ENCODE data around the gene SCUBE1. TPM values are rescaled to one million over a fixed set of nuclear protein-coding genes. Genes with fewer than 3 reads are reported as not detected.

Gene SCUBE1
- total and polyA plus RNA-seq, 7 experiments from 2014 or later: 0.11 to 0.27 (median 0.19) TPM; not detected in 4

DNA sequence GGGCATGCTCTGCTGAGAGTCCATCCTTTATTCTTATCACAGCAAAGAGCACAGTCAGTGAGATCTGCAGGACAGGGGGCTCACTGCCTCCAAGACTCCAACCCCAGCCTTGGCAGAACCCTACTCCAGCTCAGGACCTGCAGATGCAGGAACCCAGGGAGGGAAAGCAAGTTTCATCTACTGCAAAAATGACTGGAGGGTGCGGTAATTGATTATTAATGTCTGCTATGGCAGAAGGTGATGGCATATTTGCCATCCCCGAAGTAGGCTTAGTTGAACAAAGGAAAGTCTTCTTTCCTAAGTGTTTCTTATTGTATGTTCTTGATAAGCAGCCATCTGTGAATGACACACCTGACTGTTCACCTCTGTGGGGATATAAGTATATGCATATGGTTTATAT lies 9.2 kb downstream of the SCUBE1 start:
- Mint-ChIP-seq H3K27ac (no peak overlapping the region), H3K9me3 (no peaks in the 10 kb centered on the region), H3K4me1 (peaks cover 0 to 7% (median 0%) of the 10 kb centered on the region in 7 donors), H3K4me3 (no peak overlapping the region), H3K36me3 (no peaks in the 10 kb centered on the region), H3K27me3 (no peaks in the 10 kb centered on the region)
- Histone ChIP-seq H3K36me3 (ENCODE audit: control insufficient read depth in 2 of 3, insufficient read depth in 3 of 3, low read length in 3 of 3) (no peaks in the 10 kb centered on the region), H3K4me3 (ENCODE audit: low read length) (no peak overlapping the region), H3K4me1 (ENCODE audit: control insufficient read depth in 2 of 2, insufficient read depth in 2 of 2, low read length in 2 of 2) (no peaks in the 10 kb centered on the region), H3K27me3 (ENCODE audit: control insufficient read depth in 2 of 2, insufficient read depth in 2 of 2, low read length in 2 of 2) (no peaks in the 10 kb centered on the region), H3K9me3 (ENCODE audit: control insufficient read depth in 2 of 3, low read length in 3 of 3) (no peaks in the 10 kb centered on the region), H3K27ac (ENCODE audit: low read depth, low read length) (no peak overlapping the region)
- no peak for DNase-seq
- ChIA-PET POLR2A (no interaction called here), CTCF (no interaction called here)
- ATAC-seq: no peak
- intact Hi-C loops (cut with micrococcal nuclease): no loop called here

DNA sequence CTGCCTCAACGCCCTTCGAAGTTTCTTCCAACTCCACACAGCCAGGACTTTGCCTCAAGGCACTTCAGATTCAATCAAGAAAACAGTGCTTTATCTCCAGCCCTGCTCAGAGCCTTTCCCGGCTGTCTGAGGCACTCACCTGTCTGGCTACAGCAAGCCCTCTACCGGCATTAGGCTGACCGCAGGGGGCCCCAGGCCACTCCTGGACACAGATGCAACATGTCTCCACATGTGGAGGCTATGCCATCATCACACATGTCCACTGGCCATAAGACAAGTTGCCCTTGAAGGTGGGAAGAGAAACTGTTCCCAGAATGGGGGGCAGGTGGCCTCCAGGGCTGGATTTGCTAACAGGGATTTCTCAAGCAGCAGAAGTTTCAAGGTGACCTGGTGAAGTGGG lies 10.0 kb downstream of the SCUBE1 start:
- POLR2A ChIA-PET: no interaction called here
- intact Hi-C loops (cut with micrococcal nuclease): no loop called here
- CTCF ChIA-PET: interaction anchor here (2.0 kb wide), 1 partner anchor 13 kb away, joined by 6 read pairs; no protein-coding TSS in a partner anchor
- Histone ChIP-seq H3K27ac (ENCODE audit: low read depth, low read length) (no peak overlapping the region), H3K4me3 (ENCODE audit: low read length) (no peak overlapping the region), H3K9me3 (ENCODE audit: control insufficient read depth in 2 of 3, low read length in 3 of 3) (no peaks in the 10 kb centered on the region), H3K4me1 (ENCODE audit: control insufficient read depth in 2 of 2, insufficient read depth in 2 of 2, low read length in 2 of 2) (no peaks in the 10 kb centered on the region), H3K36me3 (ENCODE audit: control insufficient read depth in 2 of 3, insufficient read depth in 3 of 3, low read length in 3 of 3) (no peaks in the 10 kb centered on the region), H3K27me3 (ENCODE audit: control insufficient read depth in 2 of 2, insufficient read depth in 2 of 2, low read length in 2 of 2) (no peaks in the 10 kb centered on the region)
- no peak for DNase-seq
- H3K9me3 Mint-ChIP-seq: no peaks in the 10 kb centered on the region
- H3K36me3 Mint-ChIP-seq: no peaks in the 10 kb centered on the region
- no peak overlapping the region for H3K4me3 Mint-ChIP-seq
- ATAC-seq: no peak
- no peaks in the 10 kb centered on the region for H3K27me3 Mint-ChIP-seq
- no peak overlapping the region for H3K27ac Mint-ChIP-seq
- H3K4me1 Mint-ChIP-seq: peaks cover 0 to 7% (median 0%) of the 10 kb centered on the region in 7 donors

DNA sequence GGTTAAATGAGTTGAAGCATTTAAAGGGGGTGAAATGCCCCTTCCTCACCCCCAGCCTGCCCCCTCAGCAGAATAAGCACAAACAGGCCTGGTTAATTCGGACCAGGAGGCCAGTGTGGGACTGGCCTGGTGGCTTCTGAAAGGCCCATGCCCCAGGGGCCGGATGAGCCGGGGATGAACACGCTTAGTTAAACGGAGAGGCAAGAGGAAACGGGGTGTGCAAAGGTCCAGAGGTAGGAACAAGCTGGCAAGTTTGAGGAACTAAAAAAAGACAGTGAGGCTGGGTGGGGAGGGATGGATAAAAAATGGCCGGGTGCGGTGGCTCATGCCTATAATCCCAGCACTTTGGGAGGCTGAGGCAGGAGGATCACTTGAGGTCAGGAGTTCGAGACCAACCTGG lies 11.5 kb downstream of the SCUBE1 start:
- Histone ChIP-seq H3K36me3 (ENCODE audit: control insufficient read depth in 2 of 3, insufficient read depth in 3 of 3, low read length in 3 of 3) (no peaks in the 10 kb centered on the region), H3K4me3 (ENCODE audit: low read length) (no peak overlapping the region), H3K27ac (ENCODE audit: low read depth, low read length) (no peak overlapping the region), H3K27me3 (ENCODE audit: control insufficient read depth in 2 of 2, insufficient read depth in 2 of 2, low read length in 2 of 2) (no peaks in the 10 kb centered on the region), H3K4me1 (ENCODE audit: control insufficient read depth in 2 of 2, insufficient read depth in 2 of 2, low read length in 2 of 2) (no peaks in the 10 kb centered on the region), H3K9me3 (ENCODE audit: control insufficient read depth in 2 of 3, low read length in 3 of 3) (no peaks in the 10 kb centered on the region)
- H3K27ac Mint-ChIP-seq: no peak overlapping the region
- ChIA-PET POLR2A (no interaction called here), CTCF (interaction anchor here (2.0 kb wide), 1 partner anchor 14 kb away, joined by 6 read pairs; no protein-coding TSS in a partner anchor)
- H3K36me3 Mint-ChIP-seq: no peaks in the 10 kb centered on the region
- H3K27me3 Mint-ChIP-seq: peaks cover 0 to 4% (median 0%) of the 10 kb centered on the region in 5 donors
- no peak overlapping the region for H3K4me3 Mint-ChIP-seq
- intact Hi-C loops (cut with micrococcal nuclease): no loop called here
- no peaks in the 10 kb centered on the region for H3K9me3 Mint-ChIP-seq
- ATAC-seq (no peak), DNase-seq (no peak)
- H3K4me1 Mint-ChIP-seq: peaks cover 0 to 7% (median 0%) of the 10 kb centered on the region in 7 donors

DNA sequence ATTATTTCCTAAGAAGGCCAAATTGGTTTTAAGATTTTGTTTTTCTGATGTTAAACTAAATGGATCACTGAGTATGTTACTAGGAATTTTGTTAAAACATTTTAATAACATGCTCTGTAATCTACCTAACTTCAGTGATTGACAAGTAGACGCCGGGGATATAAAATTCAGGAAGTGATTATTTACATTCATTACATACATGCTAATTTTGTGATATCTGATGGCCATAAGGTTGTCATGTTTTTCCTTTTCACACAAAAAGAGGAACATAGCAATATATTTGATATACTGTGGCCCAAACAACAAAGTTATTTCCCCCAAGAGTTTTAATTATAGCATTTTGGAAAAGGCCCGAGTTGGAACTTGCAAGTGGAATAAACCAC lies 12.1 kb downstream of the SCUBE1 start:
- Histone ChIP-seq H3K9me3 (ENCODE audit: control insufficient read depth in 2 of 3, low read length in 3 of 3) (no peaks in the 10 kb centered on the region), H3K4me1 (ENCODE audit: control insufficient read depth in 2 of 2, insufficient read depth in 2 of 2, low read length in 2 of 2) (no peaks in the 10 kb centered on the region), H3K4me3 (ENCODE audit: low read length) (no peak overlapping the region), H3K36me3 (ENCODE audit: control insufficient read depth in 2 of 3, insufficient read depth in 3 of 3, low read length in 3 of 3) (no peaks in the 10 kb centered on the region), H3K27me3 (ENCODE audit: control insufficient read depth in 2 of 2, insufficient read depth in 2 of 2, low read length in 2 of 2) (no peaks in the 10 kb centered on the region), H3K27ac (ENCODE audit: low read depth, low read length) (no peak overlapping the region)
- Mint-ChIP-seq H3K4me1 (peaks cover 0 to 7% (median 0%) of the 10 kb centered on the region in 7 donors), H3K36me3 (no peaks in the 10 kb centered on the region), H3K27me3 (peaks cover 0 to 8% (median 1%) of the 10 kb centered on the region in 5 donors), H3K9me3 (no peaks in the 10 kb centered on the region), H3K27ac (no peak overlapping the region), H3K4me3 (no peak overlapping the region)
- POLR2A ChIA-PET: no interaction called here
- intact Hi-C loops (cut with micrococcal nuclease): no loop called here
- DNase-seq (no peak), ATAC-seq (no peak)
- CTCF ChIA-PET: interaction anchor here (1.0 kb wide), 1 partner anchor 45 kb away, joined by 3 read pairs; no protein-coding TSS in a partner anchor

DNA sequence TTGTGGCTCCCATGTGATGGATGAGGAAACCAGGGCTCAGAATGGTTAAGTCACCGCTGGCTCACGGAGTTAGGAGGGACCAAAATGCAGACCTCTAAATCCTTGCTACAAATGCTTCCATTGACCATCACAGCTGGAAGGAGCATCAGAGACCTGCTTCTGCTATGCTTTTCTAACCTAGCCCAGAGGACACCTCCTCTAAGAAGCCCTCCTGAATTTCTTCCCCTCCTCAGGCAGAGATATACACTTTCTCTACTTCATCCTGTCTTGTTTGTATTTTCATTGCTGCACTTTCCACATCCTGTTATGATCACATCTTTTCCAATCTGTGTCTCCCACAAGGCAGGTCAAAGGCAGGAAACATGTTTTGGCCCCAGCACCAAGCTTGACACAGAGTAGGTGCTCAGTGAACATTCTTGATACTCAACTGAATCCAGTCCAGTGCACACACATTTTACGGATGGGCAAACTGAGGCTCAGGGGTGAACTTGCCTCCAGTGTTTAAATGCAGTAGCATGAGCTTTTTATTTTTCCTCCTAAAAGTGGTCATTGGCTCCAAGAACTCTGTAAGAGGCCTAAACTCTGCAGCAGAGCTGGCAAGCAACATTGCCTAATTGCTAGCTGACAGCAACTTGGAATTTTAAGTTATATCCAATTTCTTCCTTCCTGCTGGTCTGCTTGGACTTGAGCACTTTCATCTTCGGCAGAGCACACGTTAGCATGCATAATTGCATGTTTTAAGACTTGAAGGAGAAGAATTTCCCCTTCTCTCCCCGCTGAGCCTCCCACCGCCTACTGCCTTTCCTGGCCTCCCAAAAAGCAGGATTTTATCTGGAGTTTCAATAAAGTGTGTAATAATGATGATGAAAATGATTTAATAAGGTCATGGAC lies 12.7 kb downstream of the SCUBE1 start:
- no peaks in the 10 kb centered on the region for H3K9me3 Mint-ChIP-seq
- peaks cover 0 to 7% (median 0%) of the 10 kb centered on the region in 7 donors for H3K4me1 Mint-ChIP-seq
- H3K9me3 ChIP-seq (ENCODE audit: control insufficient read depth in 2 of 3, low read length in 3 of 3): no peaks in the 10 kb centered on the region
- H3K36me3 ChIP-seq (ENCODE audit: control insufficient read depth in 2 of 3, insufficient read depth in 3 of 3, low read length in 3 of 3): no peaks in the 10 kb centered on the region
- no peaks in the 10 kb centered on the region for H3K4me1 ChIP-seq (ENCODE audit: control insufficient read depth in 2 of 2, insufficient read depth in 2 of 2, low read length in 2 of 2)
- no peaks in the 10 kb centered on the region for H3K36me3 Mint-ChIP-seq
- ChIA-PET POLR2A (no interaction called here), CTCF (interaction anchor here (1.0 kb wide), 1 partner anchor 44 kb away, joined by 3 read pairs; no protein-coding TSS in a partner anchor)
- H3K4me3 Mint-ChIP-seq: no peak overlapping the region
- intact Hi-C loops (cut with micrococcal nuclease): no loop called here
- no peak overlapping the region for H3K27ac ChIP-seq (ENCODE audit: low read depth, low read length)
- H3K27me3 Mint-ChIP-seq: peaks cover 0 to 9% (median 4%) of the 10 kb centered on the region in 5 donors
- H3K27ac Mint-ChIP-seq: no peak overlapping the region
- ATAC-seq: no peak
- H3K4me3 ChIP-seq (ENCODE audit: low read length): no peak overlapping the region
- DNase-seq: no peak
- H3K27me3 ChIP-seq (ENCODE audit: control insufficient read depth in 2 of 2, insufficient read depth in 2 of 2, low read length in 2 of 2): no peaks in the 10 kb centered on the region

DNA sequence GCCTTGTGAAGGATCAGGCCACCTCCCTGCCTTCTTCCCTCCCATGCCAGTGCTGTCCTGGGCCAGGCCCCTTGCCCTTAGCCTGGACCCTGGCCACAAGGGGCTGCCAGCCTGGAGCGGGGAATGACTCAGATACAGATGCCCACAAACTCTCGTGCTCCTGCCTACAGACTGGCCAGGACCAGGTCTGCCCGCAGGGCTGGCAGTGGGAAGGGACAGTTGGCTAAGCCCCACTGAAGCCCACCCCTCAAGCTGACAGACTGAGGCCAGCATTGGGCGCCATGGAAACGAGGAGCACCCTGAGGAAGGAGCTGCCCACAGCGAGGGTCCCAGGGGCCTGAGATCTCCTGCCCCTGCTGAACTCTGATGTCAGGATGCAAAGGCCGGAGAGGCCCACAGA lies 14.1 kb downstream of the SCUBE1 start:
- POLR2A ChIA-PET: no interaction called here
- Histone ChIP-seq H3K27me3 (ENCODE audit: control insufficient read depth in 2 of 2, insufficient read depth in 2 of 2, low read length in 2 of 2) (no peaks in the 10 kb centered on the region), H3K4me3 (ENCODE audit: low read length) (no peak overlapping the region), H3K36me3 (ENCODE audit: control insufficient read depth in 2 of 3, insufficient read depth in 3 of 3, low read length in 3 of 3) (no peaks in the 10 kb centered on the region), H3K9me3 (ENCODE audit: control insufficient read depth in 2 of 3, low read length in 3 of 3) (no peaks in the 10 kb centered on the region), H3K4me1 (ENCODE audit: control insufficient read depth in 2 of 2, insufficient read depth in 2 of 2, low read length in 2 of 2) (no peaks in the 10 kb centered on the region), H3K27ac (ENCODE audit: low read depth, low read length) (no peak overlapping the region)
- H3K27me3 Mint-ChIP-seq: peaks cover 0 to 9% (median 4%) of the 10 kb centered on the region in 5 donors
- no peak overlapping the region for H3K4me3 Mint-ChIP-seq
- peaks cover 0 to 7% (median 0%) of the 10 kb centered on the region in 7 donors for H3K4me1 Mint-ChIP-seq
- intact Hi-C loops (cut with micrococcal nuclease): no loop called here
- ATAC-seq (no peak), DNase-seq (no peak)
- CTCF ChIA-PET: no interaction called here
- H3K9me3 Mint-ChIP-seq: no peaks in the 10 kb centered on the region
- no peak overlapping the region for H3K27ac Mint-ChIP-seq
- H3K36me3 Mint-ChIP-seq: no peaks in the 10 kb centered on the region

DNA sequence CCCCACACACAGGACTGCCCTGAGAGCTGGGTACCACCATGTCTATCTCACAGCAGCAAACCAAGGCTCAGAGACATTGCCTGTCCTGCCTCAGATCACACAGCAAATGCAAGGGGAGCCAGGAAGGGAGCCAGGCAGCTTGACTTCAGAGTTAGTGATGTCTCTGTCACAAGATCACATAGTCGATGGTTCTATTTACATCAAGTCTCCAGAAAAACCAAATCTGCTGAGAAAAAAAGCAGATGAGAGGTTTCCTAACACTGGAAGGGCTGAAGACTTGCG lies 16.1 kb downstream of the SCUBE1 start:
- peaks cover 0 to 7% (median 0%) of the 10 kb centered on the region in 7 donors for H3K4me1 Mint-ChIP-seq
- H3K36me3 ChIP-seq (ENCODE audit: control insufficient read depth in 2 of 3, insufficient read depth in 3 of 3, low read length in 3 of 3): no peaks in the 10 kb centered on the region
- H3K4me1 ChIP-seq (ENCODE audit: control insufficient read depth in 2 of 2, insufficient read depth in 2 of 2, low read length in 2 of 2): no peaks in the 10 kb centered on the region
- no peak overlapping the region for H3K27ac Mint-ChIP-seq
- no peak overlapping the region for H3K27ac ChIP-seq (ENCODE audit: low read depth, low read length)
- POLR2A ChIA-PET: no interaction called here
- no peak overlapping the region for H3K4me3 Mint-ChIP-seq
- ATAC-seq (no peak), DNase-seq (no peak)
- no peaks in the 10 kb centered on the region for H3K36me3 Mint-ChIP-seq
- H3K9me3 Mint-ChIP-seq: no peaks in the 10 kb centered on the region
- intact Hi-C loops (cut with micrococcal nuclease): no loop called here
- H3K4me3 ChIP-seq (ENCODE audit: low read length): no peak overlapping the region
- H3K27me3 ChIP-seq (ENCODE audit: control insufficient read depth in 2 of 2, insufficient read depth in 2 of 2, low read length in 2 of 2): no peaks in the 10 kb centered on the region
- H3K27me3 Mint-ChIP-seq: peaks cover 0 to 9% (median 4%) of the 10 kb centered on the region in 5 donors
- H3K9me3 ChIP-seq (ENCODE audit: control insufficient read depth in 2 of 3, low read length in 3 of 3): no peaks in the 10 kb centered on the region
- CTCF ChIA-PET: no interaction called here

Data from naive thymus-derived CD4-positive, alpha-beta T cell (primary cell).